H7 (cell line): ENCODE data around the gene KDM2B. TPM values are rescaled to one million over a fixed set of nuclear protein-coding genes. Genes with fewer than 3 reads are reported as not detected.
A peak's percentile ranks its signal among the peaks of the same experiment; 100 is the strongest.

ENCODE experiments used
- DNase-seq: peaks from one replicate; pipeline ENCODE4 v3.0.0; 2012
- H3K27me3 ChIP-seq: 2 replicates; pipeline ENCODE4 v1.6.0; 2011; ENCODE audit warnings: mild to moderate bottlenecking, low read length; ENCODE audit not compliant: control insufficient read depth, insufficient read depth
- H3K36me3 ChIP-seq: replicated peaks from 2 replicates; pipeline ENCODE4 v1.5.1; 2011; ENCODE audit warnings: low read length; ENCODE audit not compliant: control insufficient read depth, insufficient read depth
- H3K4me3 ChIP-seq: 2 replicates; pipeline ENCODE4 v1.5.1; 2011; ENCODE audit warnings: low read depth, mild to moderate bottlenecking, control low read depth, low read length, moderate library complexity; ENCODE audit not compliant: insufficient read depth
- total RNA-seq: library from RNA; depleted of rRNA; stranded (reverse); fragments of >200 nt; shearing (Covaris generic); gene quantifications from 2 replicates; pipeline ENCODE4 v1.2.3, GENCODE V29; 2014

The KDM2B gene
- total RNA-seq, 1 experiment from 2014 or later = 94.3 TPM

GRCh38 chr12:121427556-121428050, 153.2 kb downstream of the KDM2B start:
- DNase-seq = no peak
- Histone ChIP-seq H3K4me3 (no peak overlapping the region), H3K36me3 (peaks cover 46% of the 10 kb centered on the region), H3K27me3 (no peaks in the 10 kb centered on the region)

GRCh38 chr12:121424624-121424975, 156.2 kb downstream of the KDM2B start:
- DNase-seq = no peak
- Histone ChIP-seq H3K27me3 (no peaks in the 10 kb centered on the region), H3K36me3 (peaks cover 45% of the 10 kb centered on the region), H3K4me3 (no peak overlapping the region)

GRCh38 chr12:121423682-121424623, 156.9 kb downstream of the KDM2B start:
- no peak overlapping the region for H3K4me3 ChIP-seq
- H3K27me3 ChIP-seq = no peaks in the 10 kb centered on the region
- H3K36me3 ChIP-seq = peaks cover 41% of the 10 kb centered on the region
- DNase-seq = no peak

- Histone ChIP-seq H3K4me3 (no peak overlapping the region), H3K36me3 (peaks cover 36% of the 10 kb centered on the region), H3K27me3 (no peaks in the 10 kb centered on the region)
- no peak for DNase-seq
Observed at GRCh38 chr12:121423253-121423652, 157.6 kb downstream of the KDM2B start.

GRCh38 chr12:121420109-121420508, 160.7 kb downstream of the KDM2B start:
- no peaks in the 10 kb centered on the region for H3K27me3 ChIP-seq
- no peak for DNase-seq
- no peak overlapping the region for H3K4me3 ChIP-seq
- peaks cover 40% of the 10 kb centered on the region for H3K36me3 ChIP-seq

GRCh38 chr12:121417847-121418246, 163.0 kb downstream of the KDM2B start:
- H3K4me3 ChIP-seq = no peak overlapping the region
- no peak for DNase-seq
- peaks cover 26% of the 10 kb centered on the region for H3K36me3 ChIP-seq
- H3K27me3 ChIP-seq = no peaks in the 10 kb centered on the region

- no peak overlapping the region for H3K4me3 ChIP-seq
- DNase-seq = no peak
- H3K27me3 ChIP-seq = no peaks in the 10 kb centered on the region
- H3K36me3 ChIP-seq = peaks cover 13% of the 10 kb centered on the region
Observed at GRCh38 chr12:121413917-121414316, 166.9 kb downstream of the KDM2B start.

GRCh38 chr12:121405211-121405610, 175.6 kb downstream of the KDM2B start:
- Histone ChIP-seq H3K27me3 (no peaks in the 10 kb centered on the region), H3K36me3 (peaks cover 7% of the 10 kb centered on the region), H3K4me3 (no peak overlapping the region)
- DNase-seq = no peak

GRCh38 chr12:121404734-121405133, 176.1 kb downstream of the KDM2B start:
- no peaks in the 10 kb centered on the region for H3K27me3 ChIP-seq
- no peak for DNase-seq
- H3K36me3 ChIP-seq = peaks cover 7% of the 10 kb centered on the region
- H3K4me3 ChIP-seq = no peak overlapping the region

- Histone ChIP-seq H3K4me3 (no peak overlapping the region), H3K27me3 (no peaks in the 10 kb centered on the region), H3K36me3 (peaks cover 7% of the 10 kb centered on the region)
- DNase-seq = no peak
Observed at GRCh38 chr12:121403721-121404120, 177.1 kb downstream of the KDM2B start.

GRCh38 chr12:121400332-121401139, 180.3 kb downstream of the KDM2B start:
- peak; percentile 57 for DNase-seq
- H3K36me3 ChIP-seq = peaks cover 7% of the 10 kb centered on the region
- peak overlapping the region; percentile 98 for H3K4me3 ChIP-seq
- no peaks in the 10 kb centered on the region for H3K27me3 ChIP-seq

GRCh38 chr12:121399391-121400331, 181.2 kb downstream of the KDM2B start, which contains the start of gene RNF34:
Gene RNF34 (plus strand): TSS chr12:121400118. CDS start chr12:121400213, 95 bp downstream.
- Histone ChIP-seq H3K27me3 (no peaks in the 10 kb centered on the region), H3K36me3 (peaks cover under 1% of the 10 kb centered on the region), H3K4me3 (peak within 1 kb of the TSS; percentile 98)
- peak; percentile 99 for DNase-seq

- Histone ChIP-seq H3K27me3 (no peaks in the 10 kb centered on the region), H3K36me3 (no peaks in the 10 kb centered on the region), H3K4me3 (no peak overlapping the region)
- no peak for DNase-seq
Observed at GRCh38 chr12:121398355-121398754, 182.5 kb downstream of the KDM2B start.

GRCh38 chr12:121397521-121397920, 183.3 kb downstream of the KDM2B start:
- no peak for DNase-seq
- H3K4me3 ChIP-seq = no peak overlapping the region
- no peaks in the 10 kb centered on the region for H3K36me3 ChIP-seq
- no peaks in the 10 kb centered on the region for H3K27me3 ChIP-seq
